ENCODE data around the gene ROBO2.

Gene ROBO2

DNA sequence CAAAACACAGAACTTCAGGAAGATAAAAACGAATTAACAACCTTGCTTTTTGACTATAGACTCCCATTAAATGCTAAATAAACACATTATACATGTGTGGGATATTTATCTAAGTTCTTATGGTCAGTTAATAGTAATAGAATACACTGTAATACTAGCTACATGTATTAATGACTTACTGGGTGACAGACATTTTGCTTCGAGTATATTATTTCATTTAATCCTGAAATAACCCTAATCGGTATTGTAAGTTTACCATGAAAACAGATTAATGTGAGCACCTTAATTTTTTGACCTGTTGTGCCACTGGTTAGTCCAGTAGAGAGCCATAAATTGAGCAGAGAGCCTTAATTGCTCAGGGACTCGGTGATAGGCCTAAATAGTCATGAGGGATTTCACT is 151.1 kb downstream of the ROBO2 start:
- H3K4me3 ChIP-seq (ENCODE audit: low read depth, low read length) = no peak overlapping the region
- TF ChIP-seq, protein P1, sequence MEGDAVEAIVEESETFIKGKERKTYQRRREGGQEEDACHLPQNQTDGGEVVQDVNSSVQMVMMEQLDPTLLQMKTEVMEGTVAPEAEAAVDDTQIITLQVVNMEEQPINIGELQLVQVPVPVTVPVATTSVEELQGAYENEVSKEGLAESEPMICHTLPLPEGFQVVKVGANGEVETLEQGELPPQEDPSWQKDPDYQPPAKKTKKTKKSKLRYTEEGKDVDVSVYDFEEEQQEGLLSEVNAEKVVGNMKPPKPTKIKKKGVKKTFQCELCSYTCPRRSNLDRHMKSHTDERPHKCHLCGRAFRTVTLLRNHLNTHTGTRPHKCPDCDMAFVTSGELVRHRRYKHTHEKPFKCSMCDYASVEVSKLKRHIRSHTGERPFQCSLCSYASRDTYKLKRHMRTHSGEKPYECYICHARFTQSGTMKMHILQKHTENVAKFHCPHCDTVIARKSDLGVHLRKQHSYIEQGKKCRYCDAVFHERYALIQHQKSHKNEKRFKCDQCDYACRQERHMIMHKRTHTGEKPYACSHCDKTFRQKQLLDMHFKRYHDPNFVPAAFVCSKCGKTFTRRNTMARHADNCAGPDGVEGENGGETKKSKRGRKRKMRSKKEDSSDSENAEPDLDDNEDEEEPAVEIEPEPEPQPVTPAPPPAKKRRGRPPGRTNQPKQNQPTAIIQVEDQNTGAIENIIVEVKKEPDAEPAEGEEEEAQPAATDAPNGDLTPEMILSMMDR (IDR thresholded peaks at IDR 0.05; ENCODE audit: control insufficient read depth, extremely low read depth, insufficient read depth) = no peak
- DNase-seq (ENCODE audit: low read depth) = no peak

DNA sequence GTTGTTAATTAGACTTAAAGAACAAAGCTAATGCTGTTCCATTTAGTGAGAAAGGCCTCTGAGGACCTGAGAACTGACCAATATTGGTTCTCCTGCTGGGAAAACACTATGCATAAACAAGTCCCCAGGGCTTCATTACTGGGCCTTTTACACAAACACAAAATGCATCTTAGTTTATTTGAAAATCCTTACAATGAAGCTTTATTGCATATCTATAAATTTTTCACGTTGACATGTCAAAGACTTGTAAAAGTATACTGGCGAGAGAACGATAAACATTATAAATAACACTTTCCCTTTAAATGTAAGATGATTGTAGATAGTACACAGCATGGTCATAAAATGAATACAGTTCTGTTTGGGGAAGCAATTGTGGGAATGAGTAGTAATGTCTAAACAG is 151.7 kb downstream of the ROBO2 start:
- TF ChIP-seq, protein P1 (IDR thresholded peaks at IDR 0.05; ENCODE audit: control insufficient read depth, extremely low read depth, insufficient read depth) = no peak
- no peak overlapping the region for H3K4me3 ChIP-seq (ENCODE audit: low read depth, low read length)
- peak; percentile 23 for DNase-seq (ENCODE audit: low read depth)

DNA sequence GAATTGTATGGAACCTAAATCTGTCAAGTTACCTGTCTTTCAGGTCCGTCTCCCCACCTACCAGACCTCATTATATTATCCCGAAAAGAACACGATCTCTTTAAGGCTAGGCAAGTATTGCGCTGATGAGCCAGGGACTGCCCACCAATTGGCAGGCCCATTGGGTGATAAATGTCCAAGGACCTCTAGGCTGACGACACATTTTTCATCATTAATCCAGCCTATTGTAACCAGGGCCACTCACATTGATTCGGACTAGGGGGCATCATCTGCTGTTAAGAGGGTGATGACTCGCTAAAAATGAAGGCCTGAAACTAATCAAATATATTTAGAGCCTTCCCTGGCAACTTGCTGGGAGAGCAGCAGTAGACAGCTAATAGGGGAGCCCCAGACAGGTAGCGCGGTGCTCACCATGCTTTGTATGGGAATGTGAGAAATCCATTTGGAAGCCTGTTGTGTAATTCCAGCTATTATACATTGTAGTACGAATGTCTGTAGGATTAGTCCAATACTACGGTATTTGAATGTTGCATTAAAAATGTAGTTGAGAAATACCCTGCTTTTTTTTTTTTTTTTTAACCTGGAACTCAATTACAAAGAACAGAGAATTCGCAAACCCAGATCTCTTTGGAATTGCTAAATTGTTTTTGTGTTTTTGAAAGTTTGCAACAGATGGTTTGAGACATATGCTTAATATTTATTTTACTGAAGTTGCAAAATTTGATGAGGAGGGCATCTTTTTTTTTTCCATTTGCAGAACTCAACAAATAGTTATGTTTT is 156.1 kb downstream of the ROBO2 start:
- DNase-seq (ENCODE audit: low read depth) = no peak
- TF ChIP-seq, protein P1 (IDR thresholded peaks at IDR 0.05; ENCODE audit: control insufficient read depth, extremely low read depth, insufficient read depth) = no peak
- H3K4me3 ChIP-seq (ENCODE audit: low read depth, low read length) = no peak overlapping the region

DNA sequence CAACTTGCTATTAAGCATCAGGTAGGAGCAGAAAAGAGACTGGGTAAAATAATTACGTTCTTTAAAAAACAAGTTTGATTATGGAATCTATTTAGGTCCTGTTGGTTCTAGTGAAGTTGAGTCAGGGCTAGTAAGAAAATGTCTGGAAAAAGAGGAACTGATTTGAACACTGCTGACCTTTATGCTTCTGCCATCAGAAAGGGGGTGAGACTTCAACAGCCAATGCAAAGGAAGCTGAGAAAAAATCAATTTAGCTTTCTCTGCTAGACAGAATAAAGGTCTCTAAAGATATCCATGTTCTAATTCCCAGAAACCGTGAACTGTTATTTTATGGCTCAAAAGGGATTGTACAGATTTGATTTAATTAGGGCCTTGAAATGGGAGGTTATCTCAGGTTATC is 157.5 kb downstream of the ROBO2 start:
- TF ChIP-seq, protein P1 (IDR thresholded peaks at IDR 0.05; ENCODE audit: control insufficient read depth, extremely low read depth, insufficient read depth) = no peak
- H3K4me3 ChIP-seq (ENCODE audit: low read depth, low read length) = no peak overlapping the region
- DNase-seq (ENCODE audit: low read depth) = no peak

DNA sequence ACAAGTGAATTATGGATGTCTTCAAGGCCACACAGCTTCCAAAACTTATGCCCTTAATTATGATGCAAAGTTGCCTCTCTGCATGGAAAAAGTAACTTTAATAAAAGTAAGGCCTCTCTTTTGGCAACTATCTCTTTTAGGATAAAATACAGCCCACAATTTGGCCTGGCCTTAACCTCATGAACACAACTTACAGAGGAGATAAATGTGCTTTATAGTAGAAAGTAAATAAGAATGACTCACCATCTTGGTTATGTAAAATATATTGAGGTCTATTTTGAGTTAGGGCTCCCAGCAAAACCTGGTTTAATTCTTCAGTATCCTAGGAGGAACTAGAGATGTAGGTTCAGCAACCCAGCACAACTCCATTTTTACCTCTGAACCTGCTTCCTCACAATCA is 164.0 kb downstream of the ROBO2 start:
- DNase-seq (ENCODE audit: low read depth) = no peak
- no peak overlapping the region for H3K4me3 ChIP-seq (ENCODE audit: low read depth, low read length)
- TF ChIP-seq, protein P1 (IDR thresholded peaks at IDR 0.05; ENCODE audit: control insufficient read depth, extremely low read depth, insufficient read depth) = no peak

DNA sequence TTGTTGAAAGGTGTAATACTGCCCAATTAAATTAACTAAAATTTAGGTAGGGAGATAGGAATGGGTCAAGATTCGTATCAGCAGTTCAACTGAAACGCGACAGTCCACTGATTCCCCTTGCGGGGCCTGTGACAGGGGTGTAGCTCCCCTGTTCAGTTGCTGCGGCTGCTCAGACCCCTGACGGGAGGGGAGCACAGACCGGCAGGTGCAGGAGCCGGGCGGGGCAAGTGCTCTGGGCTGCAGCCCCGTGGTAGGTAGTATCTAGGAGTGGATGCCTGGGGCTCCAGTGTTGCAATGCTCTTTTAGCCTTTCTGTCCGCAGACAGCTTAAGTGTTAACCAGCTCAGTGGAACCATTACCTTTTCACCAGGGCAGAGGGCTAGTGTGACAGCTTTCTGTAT is 164.9 kb downstream of the ROBO2 start:
- DNase-seq (ENCODE audit: low read depth) = no peak
- TF ChIP-seq, protein P1 (IDR thresholded peaks at IDR 0.05; ENCODE audit: control insufficient read depth, extremely low read depth, insufficient read depth) = no peak

DNA sequence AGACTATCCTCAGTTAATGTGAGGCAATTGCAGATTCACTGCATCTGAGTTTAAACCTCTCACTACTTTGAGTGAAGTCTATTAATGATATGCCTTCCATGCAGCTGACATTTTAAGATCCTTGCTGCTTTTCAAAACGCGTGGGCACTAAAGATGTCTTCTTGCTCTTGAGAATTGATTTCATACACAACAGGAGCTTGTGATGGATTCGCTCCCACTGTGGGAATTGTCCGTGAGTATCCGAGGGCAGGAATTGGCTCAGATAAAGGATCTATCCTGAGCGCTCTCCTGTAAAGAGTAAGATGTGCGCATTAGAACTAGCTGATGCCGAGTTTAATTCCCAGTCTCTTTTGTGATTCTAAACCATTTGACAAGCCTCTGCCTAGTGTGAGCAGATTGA is 167.9 kb downstream of the ROBO2 start:
- no peak for DNase-seq (ENCODE audit: low read depth)
- no peak overlapping the region for H3K4me3 ChIP-seq (ENCODE audit: low read depth, low read length)
- TF ChIP-seq, protein P1 (IDR thresholded peaks at IDR 0.05; ENCODE audit: control insufficient read depth, extremely low read depth, insufficient read depth) = no peak

More for the DNA sequence above, 164.9 kb downstream of the ROBO2 start:
- H3K4me3 ChIP-seq (ENCODE audit: low read depth, low read length) = no peak overlapping the region
